ENCODE results near the gene ALG9. TPM values are rescaled to one million over a fixed set of nuclear protein-coding genes. Genes with fewer than 3 reads are reported as not detected.

The ALG9 gene
- total RNA-seq, 1 donor from 2014 or later, result 36.9 TPM

GRCh38 chr11:111829185-111829968, 42.0 kb downstream of the ALG9 start:
- H4K20me1 ChIP-seq (ENCODE audit: low read depth), result no peaks in the 10 kb centered on the region
- no peaks in the 10 kb centered on the region for H3K27me3 Mint-ChIP-seq (ENCODE audit: insufficient read depth, low read depth)
- no peak overlapping the region for H3K27ac Mint-ChIP-seq
- no peaks in the 10 kb centered on the region for H3K36me3 ChIP-seq
- TF ChIP-seq EZH2phosphoT487 (IDR thresholded peaks at IDR 0.05) (no peak), EZH2 (IDR thresholded peaks at IDR 0.05) (no peak)
- TF ChIP-seq, protein P1, sequence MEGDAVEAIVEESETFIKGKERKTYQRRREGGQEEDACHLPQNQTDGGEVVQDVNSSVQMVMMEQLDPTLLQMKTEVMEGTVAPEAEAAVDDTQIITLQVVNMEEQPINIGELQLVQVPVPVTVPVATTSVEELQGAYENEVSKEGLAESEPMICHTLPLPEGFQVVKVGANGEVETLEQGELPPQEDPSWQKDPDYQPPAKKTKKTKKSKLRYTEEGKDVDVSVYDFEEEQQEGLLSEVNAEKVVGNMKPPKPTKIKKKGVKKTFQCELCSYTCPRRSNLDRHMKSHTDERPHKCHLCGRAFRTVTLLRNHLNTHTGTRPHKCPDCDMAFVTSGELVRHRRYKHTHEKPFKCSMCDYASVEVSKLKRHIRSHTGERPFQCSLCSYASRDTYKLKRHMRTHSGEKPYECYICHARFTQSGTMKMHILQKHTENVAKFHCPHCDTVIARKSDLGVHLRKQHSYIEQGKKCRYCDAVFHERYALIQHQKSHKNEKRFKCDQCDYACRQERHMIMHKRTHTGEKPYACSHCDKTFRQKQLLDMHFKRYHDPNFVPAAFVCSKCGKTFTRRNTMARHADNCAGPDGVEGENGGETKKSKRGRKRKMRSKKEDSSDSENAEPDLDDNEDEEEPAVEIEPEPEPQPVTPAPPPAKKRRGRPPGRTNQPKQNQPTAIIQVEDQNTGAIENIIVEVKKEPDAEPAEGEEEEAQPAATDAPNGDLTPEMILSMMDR (IDR thresholded peaks at IDR 0.05), result no peak
- no peaks in the 10 kb centered on the region for H3K27me3 ChIP-seq
- H3K36me3 Mint-ChIP-seq, result peaks cover 11% of the 10 kb centered on the region
- no peak overlapping the region for H3K27ac ChIP-seq
- no peak overlapping the region for H3K9ac ChIP-seq
- H3F3A ChIP-seq (ENCODE audit: low read depth), result no peaks in the 10 kb centered on the region
- H3K9me3 ChIP-seq (ENCODE audit: low read depth), result no peaks in the 10 kb centered on the region
- H3K4me1 Mint-ChIP-seq, result no peaks in the 10 kb centered on the region
- H3K79me2 ChIP-seq (ENCODE audit: low read depth), result no peaks in the 10 kb centered on the region
- no peaks in the 10 kb centered on the region for H3K9me3 Mint-ChIP-seq
- no peak overlapping the region for H3K4me2 ChIP-seq
- no peaks in the 10 kb centered on the region for H3K4me1 ChIP-seq
- DNase-seq (ENCODE audit: low spot score), result no peak
- H2AFZ ChIP-seq (replicated peaks), result no peak overlapping the region
- no peak overlapping the region for H3K4me3 Mint-ChIP-seq
- no peak overlapping the region for H3K4me3 ChIP-seq

DNA sequence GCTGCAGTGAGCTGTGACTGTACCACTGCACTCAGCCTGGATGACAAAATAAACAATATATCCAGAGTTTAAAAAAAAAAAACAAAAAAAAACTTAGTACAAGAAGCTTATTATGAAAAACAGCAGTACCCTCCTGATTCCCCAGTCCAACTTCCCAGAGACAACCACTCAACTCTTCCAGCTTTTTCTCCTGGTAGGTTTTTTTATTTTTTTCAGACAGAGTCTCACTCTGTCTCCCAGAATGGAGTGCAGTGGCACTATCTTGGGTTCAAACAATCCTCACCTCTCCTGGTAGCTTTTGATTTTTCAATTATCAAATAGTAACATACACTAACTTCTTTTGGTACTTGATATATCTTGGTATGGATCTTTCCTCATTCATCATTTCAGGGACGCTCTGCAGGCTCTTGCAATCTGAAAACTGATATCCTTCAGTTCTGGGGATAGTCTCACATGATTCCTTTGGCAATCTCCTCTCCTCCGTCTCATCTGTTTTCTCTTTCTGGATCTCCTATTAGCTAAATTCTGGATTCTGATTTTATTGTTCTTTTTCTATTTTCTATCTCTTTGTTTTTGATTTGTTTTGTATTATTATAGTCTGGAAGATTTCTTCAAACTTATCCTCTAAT, 44.9 kb downstream of the ALG9 start:
- H3K4me1 Mint-ChIP-seq, result no peaks in the 10 kb centered on the region
- H3K9ac ChIP-seq, result no peak overlapping the region
- H3K9me3 Mint-ChIP-seq, result no peaks in the 10 kb centered on the region
- TF ChIP-seq EZH2 (IDR thresholded peaks at IDR 0.05), result no peak
- TF ChIP-seq EZH2phosphoT487 (IDR thresholded peaks at IDR 0.05), result no peak
- TF ChIP-seq, protein P1 (IDR thresholded peaks at IDR 0.05), result no peak
- no peak overlapping the region for H2AFZ ChIP-seq (replicated peaks)
- H3K27ac ChIP-seq, result no peak overlapping the region
- H3K36me3 Mint-ChIP-seq, result peaks cover 11% of the 10 kb centered on the region
- H3K36me3 ChIP-seq, result no peaks in the 10 kb centered on the region
- no peaks in the 10 kb centered on the region for H4K20me1 ChIP-seq (ENCODE audit: low read depth)
- H3K79me2 ChIP-seq (ENCODE audit: low read depth), result no peaks in the 10 kb centered on the region
- no peaks in the 10 kb centered on the region for H3K27me3 Mint-ChIP-seq (ENCODE audit: insufficient read depth, low read depth)
- H3K27ac Mint-ChIP-seq, result no peak overlapping the region
- H3K4me3 ChIP-seq, result no peak overlapping the region
- H3K27me3 ChIP-seq, result no peaks in the 10 kb centered on the region
- no peaks in the 10 kb centered on the region for H3F3A ChIP-seq (ENCODE audit: low read depth)
- no peak overlapping the region for H3K4me2 ChIP-seq
- H3K4me3 Mint-ChIP-seq, result no peak overlapping the region
- DNase-seq (ENCODE audit: low spot score), result no peak
- no peaks in the 10 kb centered on the region for H3K4me1 ChIP-seq
- H3K9me3 ChIP-seq (ENCODE audit: low read depth), result no peaks in the 10 kb centered on the region

DNA sequence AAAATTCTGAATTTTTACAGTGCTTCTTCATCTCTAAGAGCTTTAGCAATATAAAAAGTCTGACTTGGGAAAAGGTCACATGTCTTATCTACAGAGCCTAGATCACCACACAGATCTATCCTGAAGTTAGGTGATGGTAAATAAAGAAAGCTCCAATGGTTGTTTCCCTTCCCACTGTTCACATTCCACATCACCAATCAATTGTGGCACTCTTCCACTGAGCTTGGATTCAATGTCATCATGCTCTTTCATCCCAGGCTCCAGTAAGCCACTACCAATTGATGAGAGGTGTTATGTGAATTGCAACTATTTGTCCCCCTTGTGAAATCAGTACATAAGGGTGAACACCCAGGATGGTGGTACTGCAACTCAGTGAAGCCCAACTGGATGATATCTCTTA, 47.8 kb downstream of the ALG9 start:
- no peak overlapping the region for H3K4me2 ChIP-seq
- no peak overlapping the region for H3K9ac ChIP-seq
- no peaks in the 10 kb centered on the region for H3K9me3 ChIP-seq (ENCODE audit: low read depth)
- H3K4me1 Mint-ChIP-seq, result no peaks in the 10 kb centered on the region
- H3K36me3 Mint-ChIP-seq, result peaks cover 19% of the 10 kb centered on the region
- no peaks in the 10 kb centered on the region for H3K36me3 ChIP-seq
- H2AFZ ChIP-seq (replicated peaks), result no peak overlapping the region
- no peaks in the 10 kb centered on the region for H3F3A ChIP-seq (ENCODE audit: low read depth)
- H3K27ac ChIP-seq, result no peak overlapping the region
- no peaks in the 10 kb centered on the region for H3K79me2 ChIP-seq (ENCODE audit: low read depth)
- H3K9me3 Mint-ChIP-seq, result no peaks in the 10 kb centered on the region
- TF ChIP-seq EZH2phosphoT487 (IDR thresholded peaks at IDR 0.05) (no peak), EZH2 (IDR thresholded peaks at IDR 0.05) (no peak)
- TF ChIP-seq, protein P1 (IDR thresholded peaks at IDR 0.05), result no peak
- no peak overlapping the region for H3K27ac Mint-ChIP-seq
- H3K27me3 Mint-ChIP-seq (ENCODE audit: insufficient read depth, low read depth), result no peaks in the 10 kb centered on the region
- no peak overlapping the region for H3K4me3 ChIP-seq
- no peaks in the 10 kb centered on the region for H3K27me3 ChIP-seq
- H3K4me1 ChIP-seq, result no peaks in the 10 kb centered on the region
- no peaks in the 10 kb centered on the region for H4K20me1 ChIP-seq (ENCODE audit: low read depth)
- no peak for DNase-seq (ENCODE audit: low spot score)
- H3K4me3 Mint-ChIP-seq, result no peak overlapping the region

Data from neural progenitor cell (in vitro differentiated cells).